Measurements from ENCODE around the gene KLK3.

The KLK3 gene

GRCh38 chr19:50908336-50908735 lies 53.6 kb downstream of the KLK3 start:
- TF ChIP-seq, protein P1, sequence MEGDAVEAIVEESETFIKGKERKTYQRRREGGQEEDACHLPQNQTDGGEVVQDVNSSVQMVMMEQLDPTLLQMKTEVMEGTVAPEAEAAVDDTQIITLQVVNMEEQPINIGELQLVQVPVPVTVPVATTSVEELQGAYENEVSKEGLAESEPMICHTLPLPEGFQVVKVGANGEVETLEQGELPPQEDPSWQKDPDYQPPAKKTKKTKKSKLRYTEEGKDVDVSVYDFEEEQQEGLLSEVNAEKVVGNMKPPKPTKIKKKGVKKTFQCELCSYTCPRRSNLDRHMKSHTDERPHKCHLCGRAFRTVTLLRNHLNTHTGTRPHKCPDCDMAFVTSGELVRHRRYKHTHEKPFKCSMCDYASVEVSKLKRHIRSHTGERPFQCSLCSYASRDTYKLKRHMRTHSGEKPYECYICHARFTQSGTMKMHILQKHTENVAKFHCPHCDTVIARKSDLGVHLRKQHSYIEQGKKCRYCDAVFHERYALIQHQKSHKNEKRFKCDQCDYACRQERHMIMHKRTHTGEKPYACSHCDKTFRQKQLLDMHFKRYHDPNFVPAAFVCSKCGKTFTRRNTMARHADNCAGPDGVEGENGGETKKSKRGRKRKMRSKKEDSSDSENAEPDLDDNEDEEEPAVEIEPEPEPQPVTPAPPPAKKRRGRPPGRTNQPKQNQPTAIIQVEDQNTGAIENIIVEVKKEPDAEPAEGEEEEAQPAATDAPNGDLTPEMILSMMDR (conservative IDR thresholded peaks at IDR 0.05), result no peak
- peak overlapping the region; percentile 91 for H3K27ac ChIP-seq

GRCh38 chr19:50909240-50910070 lies 54.7 kb downstream of the KLK3 start:
- H3K27ac ChIP-seq, result peak overlapping the region; percentile 91

More at GRCh38 chr19:50909240-50910070, 54.7 kb downstream of the KLK3 start:
- TF ChIP-seq, protein P1 (conservative IDR thresholded peaks at IDR 0.05), result no peak
